Activated T-helper 9 cell treated with anti-CD3 and anti-CD28 coated beads, Interleukin-2, amount 50 U/mL, for 16 hours (primary cell): ENCODE results near the gene CALCR.
"Not testable (repeated sequence)": the region's sequence is repeated elsewhere in the genome, so short reads cannot be mapped to it uniquely, and the experiment has no call there.

Experiments
- DNase-seq: peaks from one replicate; pipeline ENCODE4 v3.0.0-alpha.2; 2020; ENCODE audit warnings: low read depth

Gene CALCR

GRCh38 chr7:93574646-93575554 is at the start of gene CALCR:
Gene CALCR, minus strand, starts transcription at chr7:93574724. Its CDS starts 87,743 bp downstream, at chr7:93486981.
- DNase-seq = no peak

- no peak for DNase-seq
Observed at GRCh38 chr7:93623816-93624215, 49.3 kb upstream of the CALCR start.

- no peak for DNase-seq
Observed at GRCh38 chr7:93622036-93623033, 47.8 kb upstream of the CALCR start.

- no peak for DNase-seq
Observed at GRCh38 chr7:93620864-93621263, 46.3 kb upstream of the CALCR start.

- no peak for DNase-seq
Observed at GRCh38 chr7:93620057-93620456, 45.5 kb upstream of the CALCR start.

- no peak for DNase-seq
Observed at GRCh38 chr7:93601363-93601762, 26.8 kb upstream of the CALCR start.

GRCh38 chr7:93594250-93594649 is 19.7 kb upstream of the CALCR start:
- no peak for DNase-seq

- DNase-seq = no peak
Observed at GRCh38 chr7:93592588-93593266, 18.2 kb upstream of the CALCR start.

GRCh38 chr7:93591224-93592050 is 16.9 kb upstream of the CALCR start:
- DNase-seq = not testable (repeated sequence)

GRCh38 chr7:93586479-93586865 is 11.9 kb upstream of the CALCR start:
- not testable (repeated sequence) for DNase-seq

- DNase-seq = not testable (repeated sequence)
Observed at GRCh38 chr7:93585694-93586478, 11.4 kb upstream of the CALCR start.

GRCh38 chr7:93579431-93579830 is 4.9 kb upstream of the CALCR start:
- no peak for DNase-seq

GRCh38 chr7:93578762-93579161 is 4.2 kb upstream of the CALCR start:
- no peak for DNase-seq

GRCh38 chr7:93575555-93576399 is 1.3 kb upstream of the CALCR start:
- no peak for DNase-seq

- DNase-seq = no peak
Observed at GRCh38 chr7:93574269-93574645, 267 bp downstream of the CALCR start.

GRCh38 chr7:93569189-93569588 is 5.3 kb downstream of the CALCR start:
- no peak for DNase-seq

- DNase-seq = no peak
Observed at GRCh38 chr7:93566876-93567275, 7.6 kb downstream of the CALCR start.

GRCh38 chr7:93563584-93563983 is 10.9 kb downstream of the CALCR start:
- no peak for DNase-seq

GRCh38 chr7:93562936-93563335 is 11.6 kb downstream of the CALCR start:
- no peak for DNase-seq
